HG03469 (cell line): ENCODE data around the gene CACNA1G.

Experiments used
- ATAC-seq: cut with Tn5 transposase; IDR thresholded peaks from one replicate; pipeline ENCODE4 v1.9.1; 2021; ENCODE audit warnings: mild to moderate bottlenecking, moderate library complexity, moderate number of reproducible peaks; ENCODE audit not compliant: unreplicated experiment

The CACNA1G gene

DNA sequence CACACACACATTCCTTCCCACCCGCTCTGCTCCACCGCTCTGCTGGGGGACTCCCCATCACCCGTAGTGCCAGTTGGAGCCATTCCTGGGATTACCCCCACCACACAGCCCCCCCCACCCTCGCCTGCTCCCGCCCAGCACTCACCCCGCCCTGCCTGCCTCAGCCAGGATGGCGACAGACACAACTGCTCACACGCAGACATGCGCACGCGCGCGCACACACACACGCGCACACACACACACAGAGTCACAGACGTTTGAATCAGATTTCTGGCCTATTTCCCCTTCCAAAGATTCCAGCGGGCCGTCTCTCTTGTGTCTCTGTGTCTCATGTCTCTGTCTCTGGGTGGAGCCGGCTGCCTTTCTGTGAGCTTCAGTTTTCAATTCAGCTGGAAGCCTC lies 4.4 kb downstream of the CACNA1G start:
- no peak for ATAC-seq

GRCh38 chr17:50565402-50566350 lies 5.2 kb downstream of the CACNA1G start:
- no peak for ATAC-seq

DNA sequence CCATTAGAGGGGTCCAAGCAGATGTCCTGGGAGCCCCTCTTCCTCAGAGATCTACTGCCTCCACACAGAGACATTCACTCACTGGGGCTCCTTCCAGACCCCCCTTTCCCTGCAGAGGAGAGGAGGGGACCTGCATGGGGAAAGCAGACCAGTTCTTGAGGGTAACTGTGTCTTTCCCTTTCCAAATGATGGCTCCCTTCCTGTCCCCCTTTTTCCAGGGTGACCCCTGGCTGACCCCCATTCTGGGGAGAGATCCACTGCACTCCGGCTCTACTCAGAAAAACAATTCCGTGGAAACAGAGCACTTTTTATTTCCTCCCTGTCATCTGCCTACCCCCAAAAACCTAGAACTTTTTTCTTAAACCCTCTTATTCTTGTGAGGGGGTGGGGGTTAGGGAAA lies 6.4 kb downstream of the CACNA1G start:
- no peak for ATAC-seq

DNA sequence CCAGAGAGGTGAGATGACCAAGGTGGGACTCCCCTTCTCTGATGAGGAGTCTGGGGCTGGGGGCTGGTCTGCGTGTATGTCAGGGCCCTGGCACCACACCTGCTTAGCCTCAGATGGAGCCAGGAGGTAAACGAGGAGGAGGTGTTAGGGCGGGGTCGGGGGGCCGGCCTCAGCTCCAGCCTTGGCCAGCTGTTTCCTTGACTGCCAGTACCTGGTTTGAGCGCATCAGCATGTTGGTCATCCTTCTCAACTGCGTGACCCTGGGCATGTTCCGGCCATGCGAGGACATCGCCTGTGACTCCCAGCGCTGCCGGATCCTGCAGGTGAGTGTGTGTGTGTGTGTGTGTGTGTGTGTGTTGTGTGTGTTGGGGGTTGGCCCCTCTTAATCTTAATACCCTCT lies 8.1 kb downstream of the CACNA1G start:
- ATAC-seq, result no peak

DNA sequence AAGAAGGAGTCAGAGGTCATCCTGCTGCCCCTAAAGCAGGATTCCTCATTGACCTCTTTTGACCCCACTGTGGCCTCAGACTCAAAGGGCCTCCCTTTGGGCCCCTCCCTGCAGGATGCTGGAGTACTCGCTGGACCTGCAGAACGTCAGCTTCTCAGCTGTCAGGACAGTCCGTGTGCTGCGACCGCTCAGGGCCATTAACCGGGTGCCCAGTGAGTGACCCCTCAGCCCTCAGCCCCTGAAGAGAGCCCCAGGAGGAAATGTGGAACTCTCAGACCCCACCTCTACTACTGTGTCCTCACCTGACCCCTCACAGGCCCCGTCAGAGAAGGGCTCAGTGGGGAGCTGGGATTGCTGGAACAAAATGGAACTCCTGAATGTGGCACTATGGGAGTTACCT lies 9.1 kb downstream of the CACNA1G start:
- ATAC-seq, result no peak

- ATAC-seq, result no peak
Observed at GRCh38 chr17:50570032-50570431, 9.5 kb downstream of the CACNA1G start.

GRCh38 chr17:50570528-50570927 lies 10.0 kb downstream of the CACNA1G start:
- ATAC-seq, result no peak

DNA sequence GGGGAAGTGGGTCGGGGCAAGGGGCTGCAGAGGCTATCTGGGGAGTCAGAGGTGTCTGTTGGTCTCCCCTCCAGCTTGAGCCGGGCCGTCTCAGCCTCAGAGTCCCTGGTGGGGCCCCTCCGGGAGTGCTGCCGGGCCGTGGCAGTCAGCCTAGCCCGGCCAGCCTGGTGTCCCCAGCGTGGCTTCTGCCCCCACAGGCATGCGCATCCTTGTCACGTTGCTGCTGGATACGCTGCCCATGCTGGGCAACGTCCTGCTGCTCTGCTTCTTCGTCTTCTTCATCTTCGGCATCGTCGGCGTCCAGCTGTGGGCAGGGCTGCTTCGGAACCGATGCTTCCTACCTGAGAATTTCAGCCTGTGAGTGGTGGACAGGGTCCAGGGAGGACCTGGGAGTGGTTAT lies 11.2 kb downstream of the CACNA1G start:
- ATAC-seq, result no peak

DNA sequence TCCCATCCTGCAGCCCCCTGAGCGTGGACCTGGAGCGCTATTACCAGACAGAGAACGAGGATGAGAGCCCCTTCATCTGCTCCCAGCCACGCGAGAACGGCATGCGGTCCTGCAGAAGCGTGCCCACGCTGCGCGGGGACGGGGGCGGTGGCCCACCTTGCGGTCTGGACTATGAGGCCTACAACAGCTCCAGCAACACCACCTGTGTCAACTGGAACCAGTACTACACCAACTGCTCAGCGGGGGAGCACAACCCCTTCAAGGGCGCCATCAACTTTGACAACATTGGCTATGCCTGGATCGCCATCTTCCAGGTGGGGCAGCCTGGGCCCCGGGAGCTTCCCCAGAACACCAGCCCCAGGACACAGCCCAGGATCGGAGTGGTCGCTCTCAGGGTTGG lies 12.0 kb downstream of the CACNA1G start:
- ATAC-seq, result no peak

- no peak for ATAC-seq
Observed at GRCh38 chr17:50573866-50574611, 13.5 kb downstream of the CACNA1G start.

GRCh38 chr17:50575581-50576210 lies 15.2 kb downstream of the CACNA1G start:
- ATAC-seq, result no peak

DNA sequence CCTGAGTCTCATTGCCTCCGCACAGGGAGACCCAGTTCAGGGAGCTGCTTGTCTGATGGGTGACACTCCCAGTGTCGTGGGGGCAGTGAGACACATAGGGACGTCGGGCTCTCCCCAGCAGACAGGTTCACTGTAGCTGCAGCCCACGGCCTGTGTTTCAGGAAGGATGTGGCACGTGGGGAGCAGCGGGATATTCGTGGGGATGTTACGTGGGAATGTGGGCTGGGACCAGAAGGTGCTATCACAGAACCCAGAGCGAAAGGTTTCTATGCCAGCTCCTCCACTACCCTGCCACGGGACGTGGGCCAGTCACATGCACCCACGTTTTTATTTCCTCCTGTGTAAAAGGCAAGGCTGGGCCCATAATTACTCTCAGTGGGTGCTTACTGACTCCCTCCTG lies 16.3 kb downstream of the CACNA1G start:
- ATAC-seq, result no peak

- ATAC-seq, result no peak
Observed at GRCh38 chr17:50577451-50577954, 17.0 kb downstream of the CACNA1G start.

- ATAC-seq, result no peak
Observed at GRCh38 chr17:50578173-50578572, 17.7 kb downstream of the CACNA1G start.

DNA sequence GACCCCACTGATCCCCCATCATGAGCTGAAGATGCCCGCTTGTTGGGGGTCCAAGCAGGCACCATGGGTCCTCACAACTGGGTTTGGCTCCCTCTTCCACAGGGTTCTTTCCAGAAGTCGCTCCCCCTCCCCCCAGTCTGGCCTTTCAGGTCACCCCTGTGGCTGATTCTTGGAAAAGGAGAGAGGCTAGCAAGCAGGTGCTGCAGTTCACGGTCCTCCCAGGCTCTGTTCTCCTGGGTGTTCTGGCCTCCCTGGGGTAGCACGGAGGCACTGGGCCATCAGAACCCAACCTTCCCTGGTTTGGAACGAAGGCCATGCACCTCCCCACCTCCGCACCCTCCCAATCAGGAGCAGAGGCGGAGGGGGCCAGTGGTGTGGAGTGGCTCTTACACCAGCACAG lies 18.9 kb downstream of the CACNA1G start:
- ATAC-seq, result no peak

GRCh38 chr17:50580646-50581045 lies 20.1 kb downstream of the CACNA1G start:
- ATAC-seq, result no peak

GRCh38 chr17:50581316-50581715 lies 20.8 kb downstream of the CACNA1G start:
- ATAC-seq, result no peak

GRCh38 chr17:50582741-50583140 lies 22.2 kb downstream of the CACNA1G start:
- ATAC-seq, result no peak

- ATAC-seq, result no peak
Observed at GRCh38 chr17:50583641-50584040, 23.1 kb downstream of the CACNA1G start.

DNA sequence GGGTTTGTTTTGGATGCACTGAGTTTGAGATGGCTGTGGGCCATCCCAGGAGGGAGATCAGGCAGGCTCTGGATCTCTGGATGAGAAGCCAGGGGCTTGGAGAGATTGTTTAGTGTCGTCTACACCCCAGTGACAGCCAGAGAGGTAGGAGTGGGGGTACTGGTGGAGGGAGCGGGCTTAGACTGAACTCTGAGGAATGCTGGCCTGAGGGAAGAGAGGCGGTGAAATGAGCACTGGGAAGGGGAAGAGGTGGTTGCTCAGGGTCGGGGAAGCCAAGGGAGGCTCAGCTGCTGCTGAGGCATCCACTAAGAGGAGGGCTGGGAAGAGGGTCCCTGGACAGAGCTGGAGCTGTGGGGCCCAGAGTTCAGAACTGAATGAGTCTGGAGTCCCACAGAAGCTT lies 23.6 kb downstream of the CACNA1G start:
- ATAC-seq, result no peak

DNA sequence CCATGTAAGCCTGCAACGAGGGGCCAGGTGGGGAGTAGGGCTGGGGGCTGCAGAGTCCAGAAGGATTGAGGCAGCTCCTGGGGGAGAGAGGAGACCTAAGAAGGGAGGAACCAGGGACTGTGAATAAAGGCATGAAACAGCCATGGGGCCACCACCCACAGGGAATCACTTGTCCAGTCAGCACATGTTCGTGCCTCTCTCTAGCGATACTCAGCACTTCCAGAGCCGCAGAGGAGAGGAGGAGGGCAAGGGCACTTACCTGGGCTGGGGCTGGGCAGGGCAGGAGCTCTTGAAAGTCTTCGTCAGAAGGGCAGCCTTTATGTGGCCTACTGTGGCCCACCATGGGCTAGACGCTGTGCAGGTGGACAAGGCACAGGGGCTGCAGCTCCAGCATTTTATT lies 24.2 kb downstream of the CACNA1G start:
- ATAC-seq, result no peak
